NCI-H526 (cell line): ENCODE results near the gene OR5H2.
"Not testable (repeated sequence)": the region's sequence is repeated elsewhere in the genome, so short reads cannot be mapped to it uniquely, and the experiment has no call there.

Experiments
- DNase-seq, 2 experiments: peaks; one replicate each; lab custom pipeline; 2025; lab: John Stamatoyannopoulos, UW

OR5H2 gene

GRCh38 chr3:98282205-98282604 lies at the start of gene OR5H2:
TSS of gene OR5H2 (plus strand) at chr3:98282505. CDS start at chr3:98282903, 398 bp downstream.
- DNase-seq = no peak

- DNase-seq = no peak
These were observed 48.8 kb upstream of the OR5H2 start for GRCh38 chr3:98233468-98233867.

GRCh38 chr3:98240131-98240530 lies 42.2 kb upstream of the OR5H2 start:
- no peak for DNase-seq

GRCh38 chr3:98242155-98242554 lies 40.1 kb upstream of the OR5H2 start:
- DNase-seq = no peak

GRCh38 chr3:98243843-98244242 lies 38.5 kb upstream of the OR5H2 start:
- no peak for DNase-seq

- no peak for DNase-seq
These were observed 36.2 kb upstream of the OR5H2 start for GRCh38 chr3:98246142-98246541.

GRCh38 chr3:98256026-98256425 lies 26.3 kb upstream of the OR5H2 start:
- not testable (repeated sequence) for DNase-seq

GRCh38 chr3:98259707-98260106 lies 22.6 kb upstream of the OR5H2 start:
- DNase-seq = no peak

GRCh38 chr3:98262046-98262445 lies 20.3 kb upstream of the OR5H2 start:
- no peak for DNase-seq

- DNase-seq = no peak
These were observed 18.4 kb upstream of the OR5H2 start, which contains the start of gene OR5H6 for GRCh38 chr3:98263944-98264343. TSS of gene OR5H6 (plus strand) at chr3:98264244. CDS start at chr3:98264333, 89 bp downstream.

- no peak for DNase-seq
These were observed 12.5 kb upstream of the OR5H2 start for GRCh38 chr3:98269846-98270245.

GRCh38 chr3:98272126-98272525 lies 10.2 kb upstream of the OR5H2 start:
- DNase-seq = no peak

- DNase-seq = no peak
These were observed 7.4 kb upstream of the OR5H2 start for GRCh38 chr3:98274914-98275313.

- DNase-seq = no peak
These were observed 8.6 kb downstream of the OR5H2 start for GRCh38 chr3:98290916-98291315.

- no peak for DNase-seq
These were observed 9.1 kb downstream of the OR5H2 start for GRCh38 chr3:98291332-98291957.

GRCh38 chr3:98322101-98322500 lies 39.8 kb downstream of the OR5H2 start:
- DNase-seq = no peak

- no peak for DNase-seq
These were observed 40.4 kb downstream of the OR5H2 start for GRCh38 chr3:98322686-98323085.

- DNase-seq = no peak
These were observed 41.1 kb downstream of the OR5H2 start for GRCh38 chr3:98323425-98323824.

- DNase-seq = peak in 1 of 2 experiments; percentile 34
These were observed 42.8 kb downstream of the OR5H2 start for GRCh38 chr3:98325055-98325454.

GRCh38 chr3:98326105-98326893 lies 44.0 kb downstream of the OR5H2 start:
- DNase-seq = no peak

GRCh38 chr3:98326945-98327344 lies 44.6 kb downstream of the OR5H2 start:
- no peak for DNase-seq

- no peak for DNase-seq
These were observed 46.6 kb downstream of the OR5H2 start for GRCh38 chr3:98328933-98329332.

GRCh38 chr3:98329392-98330124 lies 47.3 kb downstream of the OR5H2 start:
- DNase-seq = peak in 1 of 2 experiments; percentile 44
